Vagina (tissue), 2 donors: ENCODE measurements around the gene DNAH14. TPM values are rescaled to one million over a fixed set of nuclear protein-coding genes. Genes with fewer than 3 reads are reported as not detected.
"Not testable (repeated sequence)": the region's sequence is repeated elsewhere in the genome, so short reads cannot be mapped to it uniquely, and the experiment has no call there.

Source experiments
- DNase-seq, 2 donors: peaks; one replicate each; pipeline ENCODE4 v3.0.0-alpha.2; 2017; ENCODE audit errors: extremely low spot score in 2 of 2
- H3K27ac ChIP-seq: fragments of 200-600 bp; sonication (generic); one replicate; pipeline ENCODE4 v1.5.1; 2019
- H3K27me3 ChIP-seq: fragments of 200-600 bp; sonication (generic); one replicate; pipeline ENCODE4 v1.5.1; 2019
- H3K36me3 ChIP-seq, 2 donors: fragments of 200-600 bp; sonication (generic); one replicate each; pipeline ENCODE4 v1.5.1; 2017 to 2019
- H3K4me1 ChIP-seq: fragments of 200-600 bp; sonication (generic); one replicate; pipeline ENCODE4 v1.5.1; 2019
- H3K4me3 ChIP-seq, 2 donors: fragments of 200-600 bp; sonication (generic); 1 replicate in 1 of 2; 2 replicates in 1 of 2; pipeline ENCODE4 v1.5.1; 2016 to 2019
- H3K9me3 ChIP-seq: fragments of 200-600 bp; sonication (generic); one replicate; pipeline ENCODE4 v1.5.1; 2019
- CTCF ChIP-seq, 3 experiments: fragments of 450-650 bp in 2 of 3; fragments of 200-600 bp in 1 of 3; sonication (generic) in 1 of 3; IDR thresholded peaks; one replicate each; pipeline ENCODE4 v1.5.1; 2017 to 2019; ENCODE audit warnings: antibody characterized with exemption in 3 of 3, mild to moderate bottlenecking in 2 of 3, moderate library complexity in 2 of 3
- POLR2A ChIP-seq, 2 donors: fragments of 450-650 bp; IDR thresholded peaks; one replicate each; pipeline ENCODE4 v1.6.1; 2017; ENCODE audit warnings: antibody characterized with exemption in 2 of 2, mild to moderate bottlenecking in 2 of 2, moderate library complexity in 2 of 2
- POLR2AphosphoS5 ChIP-seq, 2 donors: sonication (generic); formaldehyde crosslinking; IDR thresholded peaks; one replicate each; pipeline ENCODE4 v1.9.0; 2017; ENCODE audit warnings: antibody characterized with exemption in 2 of 2, mild to moderate bottlenecking in 2 of 2, low read depth in 1 of 2; ENCODE audit not compliant: insufficient read depth in 1 of 2
- intact Hi-C: fragments of 100-400 bp; cut with DNase I; formaldehyde crosslinking; loops from one replicate; pipeline ENCODE4 v1.15.1; 2023
- total RNA-seq: library from RNA; depleted of rRNA; stranded (reverse); fragments of >200 nt; gene quantifications from one replicate; pipeline ENCODE4 v1.2.3, GENCODE V29; 2016

DNAH14 gene
- total RNA-seq, 1 donor from 2014 or later: 5.6 TPM

DNA sequence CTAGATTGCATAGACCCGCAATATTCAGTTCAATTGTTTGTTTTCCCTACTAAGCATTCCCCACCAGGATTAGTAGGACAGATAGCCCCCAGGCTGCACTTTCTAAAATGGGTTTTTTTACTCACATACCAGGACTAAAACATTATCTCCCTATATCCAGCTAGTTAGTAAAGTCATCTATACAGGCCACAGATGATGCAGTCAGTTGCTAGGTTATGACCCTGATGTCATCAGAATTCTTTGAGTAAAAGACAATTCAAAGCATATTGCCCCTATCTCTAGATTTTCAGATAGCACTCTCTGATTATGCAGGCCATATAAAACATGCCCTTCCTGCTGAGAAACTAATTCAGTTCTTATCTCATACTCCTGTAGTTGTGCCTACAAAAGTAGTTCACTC, 294.8 kb downstream of the DNAH14 start:
- Histone ChIP-seq H3K4me3 (no peak overlapping the region), H3K27ac (no peak overlapping the region), H3K9me3 (no peaks in the 10 kb centered on the region), H3K36me3 (no peaks in the 10 kb centered on the region), H3K4me1 (no peaks in the 10 kb centered on the region), H3K27me3 (no peaks in the 10 kb centered on the region)
- intact Hi-C loops: no loop called here
- DNase-seq: no peak
- TF ChIP-seq CTCF (IDR thresholded peaks at IDR 0.05): no peak
- TF ChIP-seq POLR2AphosphoS5 (IDR thresholded peaks at IDR 0.05; ENCODE audit: insufficient read depth in 1 of 2, low read depth in 1 of 2): no peak

DNA sequence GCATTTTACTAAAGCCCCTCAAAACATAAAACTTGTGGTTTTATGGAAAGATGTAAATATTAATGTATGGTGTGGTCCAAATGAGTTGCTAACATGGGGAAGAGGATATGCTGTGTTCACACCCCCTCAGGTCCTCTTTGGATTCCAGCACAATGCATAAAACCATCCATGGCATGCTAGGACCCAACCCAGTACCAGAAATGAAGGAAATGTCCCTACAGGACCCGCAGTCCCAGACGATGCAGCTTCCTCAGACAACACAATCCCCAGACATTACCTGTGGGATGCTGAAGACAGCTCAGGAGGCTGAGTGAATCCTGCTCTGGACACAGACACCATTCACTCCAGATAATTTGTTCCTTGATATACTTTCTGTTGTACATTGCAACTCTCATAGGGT, 296.2 kb downstream of the DNAH14 start:
- DNase-seq: no peak
- Histone ChIP-seq H3K27ac (no peak overlapping the region), H3K9me3 (no peaks in the 10 kb centered on the region), H3K27me3 (no peaks in the 10 kb centered on the region), H3K36me3 (no peaks in the 10 kb centered on the region), H3K4me3 (no peak overlapping the region), H3K4me1 (no peaks in the 10 kb centered on the region)
- intact Hi-C loops: no loop called here
- no peak for TF ChIP-seq CTCF (IDR thresholded peaks at IDR 0.05)

GRCh38 chr1:225228871-225229303, 299.4 kb downstream of the DNAH14 start:
- Histone ChIP-seq H3K9me3 (no peaks in the 10 kb centered on the region), H3K4me1 (no peaks in the 10 kb centered on the region), H3K36me3 (no peaks in the 10 kb centered on the region), H3K4me3 (no peak overlapping the region), H3K27me3 (no peaks in the 10 kb centered on the region), H3K27ac (no peak overlapping the region)
- no peak for DNase-seq
- no peak for TF ChIP-seq POLR2A (IDR thresholded peaks at IDR 0.05)
- intact Hi-C loops: no loop called here

GRCh38 chr1:225229429-225229828, 300.0 kb downstream of the DNAH14 start:
- DNase-seq, H3K4me3 ChIP-seq, H3K27ac ChIP-seq, H3K9me3 ChIP-seq, H3K36me3 ChIP-seq, intact Hi-C loops, H3K27me3 ChIP-seq, H3K4me1 ChIP-seq: not testable (repeated sequence)

DNA sequence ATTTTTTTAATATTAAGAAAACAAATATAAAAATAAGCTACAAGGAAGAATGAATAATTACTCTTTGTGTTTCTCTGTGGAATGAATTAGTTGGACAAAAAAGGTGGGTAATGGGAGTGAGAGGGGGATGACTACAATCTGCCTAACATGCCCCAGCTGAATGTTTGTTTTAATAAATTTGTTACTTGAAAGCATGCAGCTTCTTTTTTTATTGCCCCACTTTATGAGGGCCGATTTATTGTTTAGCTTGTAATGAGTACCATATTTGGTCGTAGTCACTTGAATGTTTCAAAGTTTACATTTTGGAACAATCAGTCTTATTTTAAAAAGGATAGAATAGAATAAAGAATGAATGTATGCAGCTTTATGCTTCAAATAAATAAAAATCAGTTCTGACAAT, 301.0 kb downstream of the DNAH14 start:
- Histone ChIP-seq H3K9me3 (no peaks in the 10 kb centered on the region), H3K4me3 (no peak overlapping the region), H3K27me3 (no peaks in the 10 kb centered on the region), H3K36me3 (no peaks in the 10 kb centered on the region), H3K27ac (no peak overlapping the region), H3K4me1 (no peaks in the 10 kb centered on the region)
- DNase-seq: no peak
- TF ChIP-seq POLR2A (IDR thresholded peaks at IDR 0.05) (no peak), POLR2AphosphoS5 (IDR thresholded peaks at IDR 0.05; ENCODE audit: insufficient read depth in 1 of 2, low read depth in 1 of 2) (no peak), CTCF (IDR thresholded peaks at IDR 0.05) (no peak)
- intact Hi-C loops: no loop called here

DNA sequence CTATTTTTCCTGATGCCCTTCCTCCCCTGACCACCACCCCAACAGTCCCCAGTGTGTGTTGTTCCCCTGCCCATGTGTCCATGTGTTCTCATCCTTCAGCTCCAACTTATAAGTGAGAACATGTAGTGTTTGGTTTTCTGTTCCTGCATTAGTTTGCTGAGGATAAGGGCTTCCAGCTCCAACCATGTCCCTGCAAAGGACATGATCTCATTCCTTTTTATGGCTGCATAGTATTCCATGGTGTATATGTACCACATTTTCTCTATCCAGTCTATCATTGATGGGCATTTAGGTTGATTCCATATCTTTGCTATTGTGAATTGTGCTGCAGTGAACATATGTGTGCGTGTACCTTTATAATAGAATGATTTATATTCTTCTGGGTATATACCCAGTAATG, 303.5 kb downstream of the DNAH14 start:
- intact Hi-C loops, H3K27me3 ChIP-seq, H3K27ac ChIP-seq, H3K4me1 ChIP-seq, DNase-seq, H3K36me3 ChIP-seq, H3K4me3 ChIP-seq, H3K9me3 ChIP-seq: not testable (repeated sequence)

DNA sequence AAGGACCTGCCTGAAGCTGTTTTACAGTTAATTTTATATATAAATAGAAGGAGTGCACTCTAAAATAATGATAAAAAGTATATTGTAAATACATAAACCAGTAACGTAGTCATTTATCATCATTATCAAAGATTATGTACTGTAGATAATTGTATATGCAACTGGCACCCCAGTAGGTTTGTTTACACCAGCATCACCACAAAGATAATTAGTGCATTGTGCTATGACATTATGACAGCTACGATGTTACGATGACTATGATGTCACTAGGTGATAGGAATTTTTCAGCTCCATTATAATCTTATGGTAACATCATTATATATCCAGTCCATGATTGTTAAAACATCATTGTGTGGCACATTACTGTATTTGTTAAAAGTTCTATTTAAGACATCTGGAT, 313.1 kb downstream of the DNAH14 start:
- Histone ChIP-seq H3K27me3 (no peaks in the 10 kb centered on the region), H3K36me3 (no peaks in the 10 kb centered on the region), H3K27ac (no peak overlapping the region), H3K4me3 (no peak overlapping the region), H3K4me1 (no peaks in the 10 kb centered on the region), H3K9me3 (no peaks in the 10 kb centered on the region)
- no peak for TF ChIP-seq CTCF (IDR thresholded peaks at IDR 0.05)
- TF ChIP-seq POLR2A (IDR thresholded peaks at IDR 0.05): no peak
- TF ChIP-seq POLR2AphosphoS5 (IDR thresholded peaks at IDR 0.05; ENCODE audit: insufficient read depth in 1 of 2, low read depth in 1 of 2): no peak
- DNase-seq: no peak
- intact Hi-C loops: no loop called here
